Fibroblast of villous mesenchyme (primary cell): ENCODE data around the gene CHAMP1. TPM values are rescaled to one million over a fixed set of nuclear protein-coding genes. Genes with fewer than 3 reads are reported as not detected.
A peak's percentile ranks its signal among the peaks of the same experiment; 100 is the strongest.

Experiments used
- DNase-seq: peaks from one replicate; pipeline ENCODE4 v3.0.0-alpha.2; 2010; ENCODE audit warnings: low read depth
- H3K4me3 ChIP-seq: 2 replicates; pipeline ENCODE4 v1.5.1; 2011; ENCODE audit warnings: low read depth, mild to moderate bottlenecking, low read length
- CTCF ChIP-seq: IDR thresholded peaks from 2 replicates; pipeline ENCODE4 v1.5.1; 2012; ENCODE audit warnings: low read depth, mild to moderate bottlenecking, low read length; ENCODE audit not compliant: insufficient read depth
- total RNA-seq: library from RNA; depleted of rRNA; stranded (reverse); fragments of >200 nt; gene quantifications from 2 replicates; pipeline ENCODE4 v1.2.3, GENCODE V29; 2012

The CHAMP1 gene
- total RNA-seq, result 16.1 and 16.8 TPM in 2 replicates

- peak within 1 kb of the TSS; percentile 80 for H3K4me3 ChIP-seq
- TF ChIP-seq CTCF, result peak; percentile 14
- DNase-seq, result peak; percentile 96
These were observed at the start of gene CHAMP1 for GRCh38 chr13:114314074-114314912. Gene CHAMP1, plus strand, starts transcription at chr13:114314503. Its CDS starts 9,340 bp downstream, at chr13:114323843.

GRCh38 chr13:114264886-114265611 lies 49.3 kb upstream of the CHAMP1 start:
- no peak overlapping the region for H3K4me3 ChIP-seq
- no peak for DNase-seq

GRCh38 chr13:114266241-114266640 lies 48.1 kb upstream of the CHAMP1 start:
- no peak for DNase-seq
- TF ChIP-seq CTCF, result no peak
- H3K4me3 ChIP-seq, result no peak overlapping the region

More at GRCh38 chr13:114264886-114265611, 49.3 kb upstream of the CHAMP1 start:
- no peak for TF ChIP-seq CTCF

- TF ChIP-seq CTCF, result no peak
- no peak overlapping the region for H3K4me3 ChIP-seq
- no peak for DNase-seq
These were observed 45.7 kb upstream of the CHAMP1 start for GRCh38 chr13:114268344-114269280.

- no peak for DNase-seq
- no peak for TF ChIP-seq CTCF
- H3K4me3 ChIP-seq, result no peak overlapping the region
These were observed 45.0 kb upstream of the CHAMP1 start for GRCh38 chr13:114269281-114269770.

- no peak for TF ChIP-seq CTCF
- no peak overlapping the region for H3K4me3 ChIP-seq
- no peak for DNase-seq
These were observed 41.3 kb upstream of the CHAMP1 start for GRCh38 chr13:114272977-114273376.
